ENCODE results near the gene ZNF532.

The ZNF532 gene

GRCh38 chr18:58865033-58865590 lies 435 bp downstream of the ZNF532 start:
- H3K27ac ChIP-seq (replicated peaks), result no peak overlapping the region
- H3K27me3 ChIP-seq (ENCODE audit: insufficient read depth, poor library complexity, severe bottlenecking), result peaks cover 60% of the 10 kb centered on the region
- no peak for TF ChIP-seq CTCF (IDR thresholded peaks at IDR 0.05; ENCODE audit: insufficient read depth, low read length)
- TF ChIP-seq, protein P1, sequence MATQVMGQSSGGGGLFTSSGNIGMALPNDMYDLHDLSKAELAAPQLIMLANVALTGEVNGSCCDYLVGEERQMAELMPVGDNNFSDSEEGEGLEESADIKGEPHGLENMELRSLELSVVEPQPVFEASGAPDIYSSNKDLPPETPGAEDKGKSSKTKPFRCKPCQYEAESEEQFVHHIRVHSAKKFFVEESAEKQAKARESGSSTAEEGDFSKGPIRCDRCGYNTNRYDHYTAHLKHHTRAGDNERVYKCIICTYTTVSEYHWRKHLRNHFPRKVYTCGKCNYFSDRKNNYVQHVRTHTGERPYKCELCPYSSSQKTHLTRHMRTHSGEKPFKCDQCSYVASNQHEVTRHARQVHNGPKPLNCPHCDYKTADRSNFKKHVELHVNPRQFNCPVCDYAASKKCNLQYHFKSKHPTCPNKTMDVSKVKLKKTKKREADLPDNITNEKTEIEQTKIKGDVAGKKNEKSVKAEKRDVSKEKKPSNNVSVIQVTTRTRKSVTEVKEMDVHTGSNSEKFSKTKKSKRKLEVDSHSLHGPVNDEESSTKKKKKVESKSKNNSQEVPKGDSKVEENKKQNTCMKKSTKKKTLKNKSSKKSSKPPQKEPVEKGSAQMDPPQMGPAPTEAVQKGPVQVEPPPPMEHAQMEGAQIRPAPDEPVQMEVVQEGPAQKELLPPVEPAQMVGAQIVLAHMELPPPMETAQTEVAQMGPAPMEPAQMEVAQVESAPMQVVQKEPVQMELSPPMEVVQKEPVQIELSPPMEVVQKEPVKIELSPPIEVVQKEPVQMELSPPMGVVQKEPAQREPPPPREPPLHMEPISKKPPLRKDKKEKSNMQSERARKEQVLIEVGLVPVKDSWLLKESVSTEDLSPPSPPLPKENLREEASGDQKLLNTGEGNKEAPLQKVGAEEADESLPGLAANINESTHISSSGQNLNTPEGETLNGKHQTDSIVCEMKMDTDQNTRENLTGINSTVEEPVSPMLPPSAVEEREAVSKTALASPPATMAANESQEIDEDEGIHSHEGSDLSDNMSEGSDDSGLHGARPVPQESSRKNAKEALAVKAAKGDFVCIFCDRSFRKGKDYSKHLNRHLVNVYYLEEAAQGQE (IDR thresholded peaks at IDR 0.05; ENCODE audit: insufficient replicate concordance, low read depth), result no peak
- TF ChIP-seq POLR2AphosphoS5 (IDR thresholded peaks at IDR 0.05; ENCODE audit: low read depth), result no peak
- no peak for TF ChIP-seq GABPA (IDR thresholded peaks at IDR 0.05; ENCODE audit: low read depth)
- TF ChIP-seq SPI1 (IDR thresholded peaks at IDR 0.05; ENCODE audit: borderline replicate concordance, low read depth), result no peak
- no peak for DNase-seq (ENCODE audit: low read depth in 1 of 2, low spot score in 1 of 2)
- no peak overlapping the region for H3K4me3 ChIP-seq (replicated peaks; ENCODE audit: insufficient read depth, low read length)

- Histone ChIP-seq H3K27me3 (ENCODE audit: insufficient read depth, poor library complexity, severe bottlenecking) (peaks cover 55% of the 10 kb centered on the region), H3K27ac (replicated peaks) (no peak overlapping the region), H3K4me3 (replicated peaks; ENCODE audit: insufficient read depth, low read length) (no peak overlapping the region)
- TF ChIP-seq, protein P1 (IDR thresholded peaks at IDR 0.05; ENCODE audit: insufficient replicate concordance, low read depth), result no peak
- no peak for TF ChIP-seq CTCF (IDR thresholded peaks at IDR 0.05; ENCODE audit: insufficient read depth, low read length)
- no peak for TF ChIP-seq GABPA (IDR thresholded peaks at IDR 0.05; ENCODE audit: low read depth)
- TF ChIP-seq POLR2AphosphoS5 (IDR thresholded peaks at IDR 0.05; ENCODE audit: low read depth), result no peak
- TF ChIP-seq SPI1 (IDR thresholded peaks at IDR 0.05; ENCODE audit: borderline replicate concordance, low read depth), result no peak
- DNase-seq (ENCODE audit: low read depth in 1 of 2, low spot score in 1 of 2), result no peak
Measured at GRCh38 chr18:58865701-58866065, 1.0 kb downstream of the ZNF532 start.

GRCh38 chr18:58866066-58866772 lies 1.5 kb downstream of the ZNF532 start:
- Histone ChIP-seq H3K27ac (replicated peaks) (no peak overlapping the region), H3K27me3 (ENCODE audit: insufficient read depth, poor library complexity, severe bottlenecking) (peaks cover 52% of the 10 kb centered on the region), H3K4me3 (replicated peaks; ENCODE audit: insufficient read depth, low read length) (no peak overlapping the region)
- TF ChIP-seq SPI1 (IDR thresholded peaks at IDR 0.05; ENCODE audit: borderline replicate concordance, low read depth) (no peak), POLR2AphosphoS5 (IDR thresholded peaks at IDR 0.05; ENCODE audit: low read depth) (no peak), CTCF (IDR thresholded peaks at IDR 0.05; ENCODE audit: insufficient read depth, low read length) (no peak), GABPA (IDR thresholded peaks at IDR 0.05; ENCODE audit: low read depth) (no peak)
- TF ChIP-seq, protein P1 (IDR thresholded peaks at IDR 0.05; ENCODE audit: insufficient replicate concordance, low read depth), result no peak
- DNase-seq (ENCODE audit: low read depth in 1 of 2, low spot score in 1 of 2), result no peak

Data from HL-60 (cell line).